HG03442 (cell line): ENCODE data around the gene SLC35E3.

Experiments used
- ATAC-seq: cut with Tn5 transposase; IDR thresholded peaks from one replicate; pipeline ENCODE4 v1.9.1; 2021; ENCODE audit warnings: mild to moderate bottlenecking, moderate library complexity; ENCODE audit not compliant: unreplicated experiment

The SLC35E3 gene

DNA sequence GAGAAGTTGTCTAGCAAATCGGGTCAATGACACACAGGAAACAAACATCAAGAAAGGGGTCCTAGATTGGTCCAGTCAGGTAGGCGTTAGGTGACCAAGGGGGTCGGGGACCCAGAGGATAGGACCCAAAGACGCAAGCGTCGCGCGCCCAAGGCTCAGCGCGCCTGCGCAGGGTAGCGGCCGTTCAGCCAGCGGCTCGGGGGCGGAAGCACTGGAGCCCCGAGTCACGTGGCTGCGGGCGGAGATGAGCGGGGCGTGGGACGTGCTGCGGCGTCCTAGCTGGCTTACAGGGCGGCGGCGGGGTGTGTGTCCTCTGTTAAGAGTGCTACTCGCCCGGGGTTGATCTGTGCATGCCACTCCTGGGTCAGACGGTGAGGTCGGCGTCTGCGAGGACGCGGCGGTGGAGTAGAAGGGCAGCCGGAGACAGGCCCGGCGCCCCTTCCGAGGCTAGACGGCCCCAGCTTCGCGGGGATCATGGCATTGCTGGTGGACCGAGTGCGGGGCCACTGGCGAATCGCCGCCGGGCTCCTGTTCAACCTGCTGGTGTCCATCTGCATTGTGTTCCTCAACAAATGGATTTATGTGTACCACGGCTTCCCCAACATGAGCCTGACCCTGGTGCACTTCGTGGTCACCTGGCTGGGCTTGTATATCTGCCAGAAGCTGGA, at the start of gene SLC35E3:
Gene SLC35E3, plus strand, starts transcription at position 273 of the 668 bp plus-strand sequence. Its CDS starts 202 bp downstream, at position 475.
- peak; percentile 94 for ATAC-seq

- no peak for ATAC-seq
These were observed 46.5 kb upstream of the SLC35E3 start for GRCh38 chr12:68699486-68699885.

- no peak for ATAC-seq
These were observed 18.2 kb upstream of the SLC35E3 start for GRCh38 chr12:68727776-68728175.

DNA sequence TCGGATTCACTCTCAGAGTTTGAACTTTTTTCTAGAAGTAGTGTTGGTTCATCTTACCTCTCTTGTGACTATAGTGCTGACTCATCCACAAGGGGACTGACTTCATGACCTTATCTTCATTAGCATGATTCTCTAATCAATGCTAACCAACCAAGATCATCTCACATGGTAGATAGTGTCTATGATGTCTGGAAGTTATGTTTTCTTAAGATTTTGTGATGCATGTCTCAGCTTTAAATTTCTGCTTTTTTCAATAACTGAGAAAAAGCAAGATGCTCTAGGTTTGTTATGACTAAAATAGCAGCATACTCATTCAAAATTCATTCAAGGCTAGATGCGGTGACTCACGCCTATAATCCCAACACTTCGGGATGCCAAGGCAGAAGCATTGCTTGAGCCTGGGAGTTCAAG, 12.3 kb upstream of the SLC35E3 start:
- no peak for ATAC-seq

GRCh38 chr12:68739891-68740290, 6.1 kb upstream of the SLC35E3 start:
- ATAC-seq = no peak

DNA sequence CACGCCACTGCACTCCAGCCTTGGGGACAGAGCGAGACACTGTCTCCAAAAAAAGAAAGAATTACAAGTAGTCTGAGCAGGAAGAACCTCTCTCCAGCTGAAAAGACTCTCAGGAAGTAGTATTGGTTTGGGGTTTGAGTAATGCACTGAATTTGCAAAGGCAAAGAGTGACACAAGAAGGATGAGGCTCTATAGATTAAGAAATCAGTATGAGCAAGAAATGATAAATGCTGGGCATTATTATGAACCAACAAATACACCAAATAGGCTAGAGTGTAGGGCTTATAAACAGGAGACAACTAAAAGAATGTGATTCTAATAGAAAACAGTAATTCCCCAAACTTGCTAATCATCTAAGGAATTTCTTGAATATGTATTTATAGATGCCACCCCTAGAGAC, 2.6 kb upstream of the SLC35E3 start:
- ATAC-seq = no peak

DNA sequence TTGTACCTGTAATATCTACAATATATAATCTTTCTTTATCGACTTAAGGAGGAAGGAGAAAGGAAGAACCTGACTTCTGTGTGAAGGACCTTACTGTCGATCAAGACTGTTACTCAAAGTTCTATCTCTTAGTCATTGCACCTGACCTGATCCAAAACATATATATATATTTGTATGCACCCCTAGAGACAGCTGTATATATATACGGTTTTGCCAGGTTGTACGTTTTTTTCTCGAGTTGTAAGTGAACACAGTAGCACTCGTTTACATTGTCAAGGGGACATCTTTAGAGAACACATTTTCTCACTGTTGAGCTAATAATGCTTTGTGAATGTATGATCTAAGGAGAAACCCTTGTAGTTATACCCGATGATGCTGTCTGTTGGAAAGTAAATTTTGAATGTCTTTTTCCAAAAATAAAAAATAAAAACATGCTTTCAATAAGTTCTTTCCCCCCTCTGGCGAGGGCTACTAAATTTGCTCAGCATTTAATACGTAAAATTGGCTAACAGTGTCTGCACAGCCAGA, 536 bp upstream of the SLC35E3 start:
- no peak for ATAC-seq

DNA sequence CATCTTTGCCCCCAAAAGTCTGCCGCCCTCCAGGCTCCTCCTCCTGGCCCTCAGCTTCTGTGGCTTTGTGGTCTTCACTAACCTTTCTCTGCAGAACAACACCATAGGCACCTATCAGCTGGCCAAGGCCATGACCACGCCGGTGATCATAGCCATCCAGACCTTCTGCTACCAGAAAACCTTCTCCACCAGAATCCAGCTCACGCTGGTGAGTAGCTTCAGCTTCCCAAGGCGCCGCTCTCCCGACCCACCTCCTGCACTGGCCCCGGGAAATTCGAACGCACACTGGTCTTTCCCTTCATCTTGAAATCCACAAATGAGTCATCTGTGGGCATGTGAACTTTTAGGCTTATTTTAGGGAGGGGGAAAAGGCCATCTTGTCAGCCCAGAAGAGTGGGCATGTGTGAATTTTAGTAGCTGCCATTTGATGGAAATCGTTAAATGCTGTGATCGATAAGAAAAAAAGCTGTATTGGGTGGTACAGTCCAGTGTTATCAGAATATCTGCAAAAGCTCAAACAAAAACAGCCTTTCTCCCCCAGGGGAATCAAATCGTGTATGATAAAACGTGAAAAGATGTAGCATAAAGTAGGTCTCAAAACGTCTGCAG, 700 bp downstream of the SLC35E3 start:
- ATAC-seq = peak; percentile 24

- no peak for ATAC-seq
These were observed 3.5 kb downstream of the SLC35E3 start for GRCh38 chr12:68749443-68749842.

GRCh38 chr12:68749861-68750260, 3.9 kb downstream of the SLC35E3 start:
- no peak for ATAC-seq

- no peak for ATAC-seq
These were observed 4.5 kb downstream of the SLC35E3 start for GRCh38 chr12:68750506-68750905.

DNA sequence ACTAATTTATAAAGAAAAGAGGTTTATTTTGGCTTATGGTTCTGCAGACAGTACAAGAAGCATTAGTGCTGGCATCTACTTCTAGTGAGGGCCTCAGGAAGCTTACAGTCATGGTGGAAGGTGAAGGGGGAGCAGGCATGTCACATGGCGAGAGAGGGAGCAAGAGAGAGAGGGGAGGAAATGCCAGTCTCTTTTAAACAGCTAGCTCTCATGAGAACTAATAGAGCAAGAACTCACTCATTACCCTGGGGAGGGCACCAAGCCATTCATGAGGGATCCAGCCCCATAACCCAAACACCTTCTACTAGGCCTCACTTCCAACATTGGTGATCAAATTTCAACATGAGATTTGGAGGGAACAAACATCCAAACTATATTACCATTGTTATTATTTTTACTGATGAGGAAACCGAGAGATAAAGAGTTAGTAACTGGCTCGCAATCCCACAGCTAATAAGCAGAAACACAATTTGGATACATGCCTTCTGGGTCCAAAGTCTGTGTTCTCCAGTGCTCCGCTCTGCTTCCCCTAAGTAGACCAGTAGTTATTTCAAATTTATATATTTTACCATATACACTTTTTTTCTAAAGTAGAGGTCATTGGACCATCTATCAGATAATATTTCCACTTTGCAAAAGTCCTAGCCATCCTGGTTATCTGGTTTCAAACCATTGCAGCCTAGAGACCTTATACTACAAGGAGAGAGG, 9.7 kb downstream of the SLC35E3 start:
- ATAC-seq = no peak

DNA sequence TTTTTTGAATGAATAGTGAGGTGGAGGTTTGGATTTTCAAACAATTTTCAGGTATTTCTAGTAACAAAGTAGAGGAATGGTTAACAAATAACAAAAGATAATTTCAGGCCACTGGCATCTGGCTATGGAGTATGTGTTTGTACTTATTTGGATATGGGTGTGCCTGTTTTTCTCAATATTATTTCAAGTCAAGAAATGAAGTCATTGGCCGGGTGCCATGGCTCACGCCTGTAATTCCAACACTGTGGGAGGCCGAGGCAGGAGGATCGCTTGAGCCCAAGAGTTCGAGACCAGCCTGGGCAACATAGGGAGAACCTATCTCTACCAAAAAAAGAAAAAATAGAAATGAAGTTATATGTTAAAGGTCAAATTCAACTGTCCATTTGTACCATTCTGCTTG, 13.9 kb downstream of the SLC35E3 start:
- ATAC-seq = no peak

DNA sequence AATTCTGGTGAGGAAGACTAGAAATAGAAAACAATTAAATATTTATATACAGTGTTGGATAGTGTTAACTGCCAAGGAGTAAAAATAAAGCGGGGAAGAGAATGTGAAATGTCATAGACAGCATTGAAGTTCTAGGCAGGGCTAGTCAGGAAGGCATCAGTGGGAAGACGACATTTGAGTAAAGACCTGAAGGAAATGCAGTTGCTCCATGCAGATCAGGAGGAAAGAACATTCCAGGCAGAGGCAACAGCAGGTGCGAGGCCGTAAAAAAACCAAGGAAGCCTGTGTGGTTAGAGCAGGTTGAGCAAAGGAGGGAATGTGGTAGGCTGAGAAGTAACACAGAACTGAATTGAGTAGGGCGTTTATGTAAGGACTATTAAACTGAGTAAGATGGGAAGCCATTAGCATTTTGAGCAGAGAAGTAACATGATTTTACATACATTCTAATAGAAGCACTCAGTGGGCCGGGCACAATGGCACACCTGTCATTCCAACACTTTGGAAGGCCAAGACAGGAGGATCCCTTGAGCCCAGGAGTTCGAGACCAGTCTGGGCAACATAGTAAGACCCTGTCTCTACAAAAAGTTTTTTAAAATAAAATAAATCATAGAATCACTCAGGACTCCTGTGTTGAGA, 14.9 kb downstream of the SLC35E3 start:
- no peak for ATAC-seq

- ATAC-seq = no peak
These were observed 15.5 kb downstream of the SLC35E3 start for GRCh38 chr12:68761442-68761812.

GRCh38 chr12:68761901-68762630, 16.1 kb downstream of the SLC35E3 start:
- no peak for ATAC-seq

DNA sequence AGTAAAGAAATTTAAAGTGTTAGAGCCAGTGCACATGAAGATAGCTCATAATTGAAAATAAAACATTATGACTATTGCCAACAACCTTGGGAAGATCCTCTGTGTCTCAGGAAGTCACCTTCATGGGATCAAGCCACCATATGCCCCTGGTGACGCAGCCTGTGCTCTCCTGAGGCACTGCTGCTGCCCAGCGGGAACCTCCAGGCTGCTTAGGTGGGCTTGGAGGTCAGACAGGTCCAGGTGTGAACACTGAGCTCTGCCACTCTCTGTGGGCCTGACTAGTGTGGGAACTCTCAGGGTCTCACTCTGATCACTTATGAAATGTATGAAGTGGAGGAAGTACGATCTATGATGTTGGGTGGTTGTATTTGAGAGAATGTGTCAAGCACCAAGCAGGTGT, 16.7 kb downstream of the SLC35E3 start:
- ATAC-seq = no peak

GRCh38 chr12:68765696-68766095, 19.7 kb downstream of the SLC35E3 start:
- ATAC-seq = no peak

GRCh38 chr12:68766646-68767045, 20.7 kb downstream of the SLC35E3 start:
- ATAC-seq = no peak

DNA sequence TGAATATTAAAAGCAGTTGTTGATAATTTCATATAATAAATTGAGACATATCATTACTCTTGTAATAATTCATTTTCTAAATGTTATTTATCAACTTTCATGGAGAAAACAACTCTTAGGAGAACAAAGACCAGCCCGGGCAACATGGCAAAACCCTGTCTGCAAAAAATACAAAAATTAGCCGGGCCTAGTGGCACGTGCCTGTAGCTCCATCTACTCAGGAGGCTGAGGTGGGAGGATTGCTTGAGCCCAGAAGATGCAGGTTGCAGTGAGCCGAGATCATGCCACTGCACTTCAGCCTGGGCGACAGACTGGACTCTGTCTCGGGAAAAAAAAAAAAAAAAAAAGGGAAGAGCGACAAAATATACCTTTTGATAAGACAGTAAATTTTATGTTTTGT, 21.2 kb downstream of the SLC35E3 start:
- ATAC-seq = no peak

DNA sequence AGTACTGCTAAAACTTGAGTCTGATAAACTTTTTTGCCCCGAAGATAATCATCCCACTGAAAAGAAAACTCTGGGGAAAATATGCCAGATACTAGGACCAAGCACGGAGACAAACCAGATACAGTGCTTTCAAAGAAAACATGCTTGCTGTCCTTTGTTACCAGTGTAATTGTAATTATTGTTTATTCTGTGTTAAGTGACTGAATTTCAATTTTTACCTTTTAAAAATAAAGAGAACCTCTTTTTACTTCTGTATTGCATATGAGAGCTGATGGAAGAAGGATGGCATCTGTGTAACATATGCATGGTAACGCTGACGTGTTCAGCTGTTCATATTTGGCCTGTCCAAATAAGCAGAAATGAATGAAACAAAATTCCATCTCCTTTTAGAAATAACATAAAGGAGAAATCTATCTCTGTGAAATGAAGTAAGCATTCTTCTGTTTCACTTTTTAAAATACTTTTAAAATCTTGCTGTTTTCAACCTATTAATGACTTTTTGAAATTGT, 22.5 kb downstream of the SLC35E3 start:
- no peak for ATAC-seq
